SU-DHL-6 (cell line): ENCODE results near the gene CRELD1.

ENCODE experiments used
- H2AFZ ChIP-seq: fragments of 200-600 bp; sonication (generic); 2 replicates; pipeline ENCODE4 v1.6.1; 2014; ENCODE audit warnings: low read depth, mild to moderate bottlenecking, moderate library complexity, mixed read lengths, antibody characterized with exemption, low read length; ENCODE audit not compliant: severe bottlenecking
- H3F3A ChIP-seq: fragments of 200-600 bp; shearing (Covaris generic); 2 replicates; pipeline ENCODE4 v1.6.0; 2016; ENCODE audit warnings: antibody characterized with exemption, mild to moderate bottlenecking; ENCODE audit not compliant: insufficient read depth
- H3K27ac ChIP-seq: fragments of 200-600 bp; sonication (generic); 2 replicates; pipeline ENCODE4 v1.5.1; 2016; ENCODE audit warnings: low read depth, mild to moderate bottlenecking, low read length, moderate library complexity, mixed read lengths
- H3K27me3 ChIP-seq: fragments of 200-600 bp; sonication (generic), shearing (Covaris generic); 2 replicates; pipeline ENCODE4 v1.6.0; 2014; ENCODE audit warnings: mild to moderate bottlenecking, low read length
- H3K36me3 ChIP-seq: fragments of 200-600 bp; sonication (generic); 2 replicates; pipeline ENCODE4 v1.6.1; 2014; ENCODE audit warnings: mild to moderate bottlenecking, low read length, mixed read lengths
- H3K4me2 ChIP-seq: fragments of 300-600, 200-600 bp; shearing (Covaris generic), sonication (generic); 2 replicates; pipeline ENCODE4 v1.6.0; 2014; ENCODE audit warnings: low read length, low read depth, mild to moderate bottlenecking; ENCODE audit not compliant: poor library complexity, severe bottlenecking
- H3K4me3 ChIP-seq: fragments of 200-600 bp; sonication (generic); 2 replicates; pipeline ENCODE4 v1.5.1; 2014; ENCODE audit warnings: antibody characterized with exemption, low read length, mild to moderate bottlenecking, mixed read lengths; ENCODE audit not compliant: insufficient read depth, poor library complexity, severe bottlenecking
- H3K79me2 ChIP-seq: fragments of 200-600 bp; sonication (generic); 2 replicates; pipeline ENCODE4 v1.6.1; 2014; ENCODE audit warnings: mild to moderate bottlenecking, low read length, moderate library complexity; ENCODE audit not compliant: insufficient read depth
- H3K9ac ChIP-seq: fragments of 200-600 bp; sonication (generic); 2 replicates; pipeline ENCODE4 v1.7.0; 2014; ENCODE audit warnings: mild to moderate bottlenecking, low read length
- H3K9me2 ChIP-seq: fragments of 200-600 bp; sonication (generic); replicated peaks from 2 replicates; pipeline ENCODE4 v1.6.1; 2014; ENCODE audit warnings: low read length; ENCODE audit not compliant: insufficient read depth
- H3K9me3 ChIP-seq: fragments of 200-600 bp; sonication (generic); 2 replicates; pipeline ENCODE4 v1.6.1; 2014; ENCODE audit warnings: low read length, mixed read lengths; ENCODE audit not compliant: insufficient read depth
- H4K20me1 ChIP-seq: fragments of 200-600 bp; sonication (generic); 2 replicates; pipeline ENCODE4 v1.6.1; 2014; ENCODE audit warnings: low read depth, mild to moderate bottlenecking, antibody characterized with exemption, low read length, moderate library complexity, mixed read lengths
- EZH2phosphoT487 ChIP-seq: fragments of 200-600 bp; sonication (generic), shearing (Covaris generic); conservative IDR thresholded peaks from 2 replicates; pipeline ENCODE4 v1.6.1; 2018; ENCODE audit warnings: mild to moderate bottlenecking, antibody characterized with exemption, low read length, moderate library complexity, mixed read lengths
- TF ChIP-seq, protein P1 (sequence below): fragments of 200-600 bp; sonication (generic); IDR thresholded peaks from one replicate; pipeline ENCODE4 v1.5.1; 2017; ENCODE audit warnings: antibody characterized with exemption, mild to moderate bottlenecking, low read length, moderate library complexity; ENCODE audit not compliant: insufficient read depth, poor library complexity, severe bottlenecking

Gene CRELD1

GRCh38 chr3:9887480-9887879 is 46.2 kb upstream of the CRELD1 start:
- Histone ChIP-seq H3K4me2 (no peak overlapping the region), H3K27me3 (no peaks in the 10 kb centered on the region), H3K4me3 (no peak overlapping the region), H3K36me3 (no peaks in the 10 kb centered on the region), H3K79me2 (peaks cover 16% of the 10 kb centered on the region), H3K27ac (no peak overlapping the region), H3F3A (0 out of 2 replicates have a peak, but pooled peaks cover 3% of the 10 kb centered on the region), H3K9me3 (no peaks in the 10 kb centered on the region), H4K20me1 (no peaks in the 10 kb centered on the region; the same call in 1 of the 2 replicates), H3K9ac (no peak overlapping the region), H3K9me2 (no peaks in the 10 kb centered on the region), H2AFZ (no peak overlapping the region)
- no peak for TF ChIP-seq EZH2phosphoT487
- TF ChIP-seq, protein P1, sequence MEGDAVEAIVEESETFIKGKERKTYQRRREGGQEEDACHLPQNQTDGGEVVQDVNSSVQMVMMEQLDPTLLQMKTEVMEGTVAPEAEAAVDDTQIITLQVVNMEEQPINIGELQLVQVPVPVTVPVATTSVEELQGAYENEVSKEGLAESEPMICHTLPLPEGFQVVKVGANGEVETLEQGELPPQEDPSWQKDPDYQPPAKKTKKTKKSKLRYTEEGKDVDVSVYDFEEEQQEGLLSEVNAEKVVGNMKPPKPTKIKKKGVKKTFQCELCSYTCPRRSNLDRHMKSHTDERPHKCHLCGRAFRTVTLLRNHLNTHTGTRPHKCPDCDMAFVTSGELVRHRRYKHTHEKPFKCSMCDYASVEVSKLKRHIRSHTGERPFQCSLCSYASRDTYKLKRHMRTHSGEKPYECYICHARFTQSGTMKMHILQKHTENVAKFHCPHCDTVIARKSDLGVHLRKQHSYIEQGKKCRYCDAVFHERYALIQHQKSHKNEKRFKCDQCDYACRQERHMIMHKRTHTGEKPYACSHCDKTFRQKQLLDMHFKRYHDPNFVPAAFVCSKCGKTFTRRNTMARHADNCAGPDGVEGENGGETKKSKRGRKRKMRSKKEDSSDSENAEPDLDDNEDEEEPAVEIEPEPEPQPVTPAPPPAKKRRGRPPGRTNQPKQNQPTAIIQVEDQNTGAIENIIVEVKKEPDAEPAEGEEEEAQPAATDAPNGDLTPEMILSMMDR, result no peak

DNA sequence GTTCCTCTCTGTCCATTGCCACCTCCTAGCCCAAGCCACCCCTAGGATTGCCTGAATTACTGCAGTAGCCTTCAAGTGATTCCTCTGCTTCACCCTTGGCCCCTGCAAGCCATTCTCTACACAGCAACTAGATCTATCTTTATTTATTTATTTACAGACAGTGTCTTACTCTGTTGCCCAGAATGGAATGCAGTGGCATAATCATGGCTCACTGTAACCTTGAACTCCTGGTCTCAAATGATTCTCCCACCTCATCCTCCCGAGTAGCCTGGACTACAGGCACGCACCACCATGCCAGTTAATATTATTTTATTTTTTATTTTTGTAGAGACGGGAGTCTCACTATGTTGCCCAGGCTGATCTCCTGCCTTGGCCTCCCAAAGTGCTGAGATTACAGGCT is 45.1 kb upstream of the CRELD1 start:
- Histone ChIP-seq H2AFZ (no peak overlapping the region), H3K27me3 (no peaks in the 10 kb centered on the region), H3K27ac (no peak overlapping the region), H3K4me3 (no peak overlapping the region), H3K79me2 (peaks cover 22% of the 10 kb centered on the region), H3F3A (0 out of 2 replicates have a peak, but pooled peaks cover 5% of the 10 kb centered on the region), H3K9me2 (no peaks in the 10 kb centered on the region), H3K9me3 (no peaks in the 10 kb centered on the region), H3K4me2 (no peak overlapping the region), H4K20me1 (no peaks in the 10 kb centered on the region; the same call in 1 of the 2 replicates), H3K36me3 (peaks cover 3% of the 10 kb centered on the region; the same call in 1 of the 2 replicates), H3K9ac (no peak overlapping the region)
- TF ChIP-seq, protein P1, result no peak
- TF ChIP-seq EZH2phosphoT487, result no peak

- H3K9me2 ChIP-seq, result no peaks in the 10 kb centered on the region
- H3K9me3 ChIP-seq, result no peaks in the 10 kb centered on the region
- peaks cover 3% of the 10 kb centered on the region; the same call in 1 of the 2 replicates for H3K36me3 ChIP-seq
- no peaks in the 10 kb centered on the region; the same call in 1 of the 2 replicates for H4K20me1 ChIP-seq
- H3K27me3 ChIP-seq, result no peaks in the 10 kb centered on the region
- 0 out of 2 replicates have a peak overlapping the region, but pooled peaks have one; percentile 94 for H3K9ac ChIP-seq
- H3K4me2 ChIP-seq, result no peak overlapping the region
- no peak overlapping the region for H3K4me3 ChIP-seq
- H3K79me2 ChIP-seq, result peaks cover 22% of the 10 kb centered on the region
- TF ChIP-seq, protein P1, result no peak
- no peak for TF ChIP-seq EZH2phosphoT487
- no peak overlapping the region for H3K27ac ChIP-seq
- H3F3A ChIP-seq, result 0 out of 2 replicates have a peak, but pooled peaks cover 12% of the 10 kb centered on the region
- H2AFZ ChIP-seq, result no peak overlapping the region
Observed at GRCh38 chr3:9889405-9889804, 44.2 kb upstream of the CRELD1 start.
